GM03348 (cell line): ENCODE results near the gene AFDN.
"Not testable (repeated sequence)": the region's sequence is repeated elsewhere in the genome, so short reads cannot be mapped to it uniquely, and the experiment has no call there.

ENCODE experiments used
- DNase-seq: peaks from one replicate; pipeline ENCODE4 v3.0.0; 2012; ENCODE audit warnings: low spot score

Gene AFDN

GRCh38 chr6:167984144-167984719 lies 157.5 kb downstream of the AFDN start:
- no peak for DNase-seq

GRCh38 chr6:167984876-167985604 lies 158.3 kb downstream of the AFDN start:
- DNase-seq, result no peak

GRCh38 chr6:167985911-167986595 lies 159.3 kb downstream of the AFDN start:
- DNase-seq, result no peak

GRCh38 chr6:167987396-167988153 lies 160.9 kb downstream of the AFDN start:
- peak; percentile 52 for DNase-seq

GRCh38 chr6:167988154-167988495 lies 161.4 kb downstream of the AFDN start:
- DNase-seq, result peak; percentile 55

GRCh38 chr6:167988945-167989841 lies 162.5 kb downstream of the AFDN start:
- DNase-seq, result no peak

- DNase-seq, result no peak
Observed at GRCh38 chr6:167990016-167990945, 163.6 kb downstream of the AFDN start.

- no peak for DNase-seq
Observed at GRCh38 chr6:167993169-167993568, 166.5 kb downstream of the AFDN start.

- no peak for DNase-seq
Observed at GRCh38 chr6:167993831-167994230, 167.1 kb downstream of the AFDN start.

- no peak for DNase-seq
Observed at GRCh38 chr6:167995302-167995701, 168.6 kb downstream of the AFDN start.

GRCh38 chr6:167995731-167996151 lies 169.0 kb downstream of the AFDN start:
- DNase-seq, result no peak

- DNase-seq, result no peak
Observed at GRCh38 chr6:167996424-167997199, 169.9 kb downstream of the AFDN start.

GRCh38 chr6:167997642-167998041 lies 170.9 kb downstream of the AFDN start, which contains the start of gene KIF25:
KIF25 (plus strand) TSS chr6:167997671; CDS start chr6:168029586, 31,915 bp downstream.
- no peak for DNase-seq

- DNase-seq, result peak; percentile 63
Observed at GRCh38 chr6:167998215-167998614, 171.5 kb downstream of the AFDN start.

GRCh38 chr6:168000198-168001028 lies 173.7 kb downstream of the AFDN start:
- no peak for DNase-seq

- DNase-seq, result no peak
Observed at GRCh38 chr6:168001029-168001332, 174.3 kb downstream of the AFDN start.

- DNase-seq, result not testable (repeated sequence)
Observed at GRCh38 chr6:168001514-168001913, 174.8 kb downstream of the AFDN start.

GRCh38 chr6:168002804-168003203 lies 176.1 kb downstream of the AFDN start:
- DNase-seq, result no peak

GRCh38 chr6:168004023-168004422 lies 177.3 kb downstream of the AFDN start:
- DNase-seq, result no peak
